PC-3 (cell line): ENCODE data around the gene AGGF1. TPM values are rescaled to one million over a fixed set of nuclear protein-coding genes. Genes with fewer than 3 reads are reported as not detected.
A peak's percentile ranks its signal among the peaks of the same experiment; 100 is the strongest.

Experiments
- ATAC-seq: fragments of 200-7000 bp; cut with Tn5 transposase; 2 replicates; pipeline ENCODE4 v1.9.1; 2020; ENCODE audit warnings: mild to moderate bottlenecking, moderate library complexity
- Bru-seq: library from RNA; stranded (reverse); fragments of 400-500 nt; gene quantifications from one replicate; lab custom pipeline; 2021; lab: Mats Ljungman, UMichigan
- BruChase-seq, 2 experiments: library from RNA; stranded (reverse); fragments of 400-500 nt; gene quantifications; one replicate each; lab custom pipeline; 2021; lab: Mats Ljungman, UMichigan
- BruUV-seq: library from RNA; stranded (reverse); fragments of 400-500 nt; replicated peaks from 2 replicates; lab custom pipeline; 2021; lab: Mats Ljungman, UMichigan
- CTCF ChIA-PET: fragments of 300-600 bp; sonication (Branson Sonifier 250); formaldehyde crosslinking; loops from one replicate; lab custom pipeline; 2022; ENCODE audit warnings: antibody characterized with exemption; lab: Charles Lee
- POLR2A ChIA-PET: fragments of 300-600 bp; sonication (Branson Sonifier 250); formaldehyde crosslinking; loops from one replicate; lab custom pipeline; 2022; ENCODE audit warnings: antibody characterized with exemption; ENCODE audit not compliant: unreplicated experiment; lab: Charles Lee
- DNase-seq: peaks from one replicate; pipeline ENCODE4 v3.0.0-alpha.2; 2015
- H2AFZ ChIP-seq: fragments of 300-600 bp; sonication (generic); 2 replicates; pipeline ENCODE4 v1.6.0; 2016; ENCODE audit warnings: antibody characterized with exemption, low read length
- H3F3A ChIP-seq: fragments of 300-600 bp; sonication (generic); one replicate; pipeline ENCODE4 v1.6.0; 2017; ENCODE audit warnings: antibody characterized with exemption, low read length, control low read depth, mild to moderate bottlenecking; ENCODE audit not compliant: unreplicated experiment
- H3K27ac ChIP-seq: fragments of 300-600 bp; sonication (generic); 2 replicates; pipeline ENCODE4 v1.5.1; 2016; ENCODE audit warnings: mild to moderate bottlenecking, low read length
- H3K27me3 ChIP-seq: fragments of 300-600 bp; sonication (generic); 2 replicates; pipeline ENCODE4 v1.6.1; 2016; ENCODE audit warnings: low read length, mixed read lengths
- H3K36me3 ChIP-seq: fragments of 300-600 bp; sonication (generic); 2 replicates; pipeline ENCODE4 v1.6.1; 2016; ENCODE audit warnings: low read depth, mixed run types, low read length, mixed read lengths
- H3K4me1 ChIP-seq: fragments of 300-600 bp; sonication (generic); 2 replicates; pipeline ENCODE4 v1.5.1; 2016; ENCODE audit warnings: low read length; ENCODE audit not compliant: insufficient read depth
- H3K4me2 ChIP-seq: fragments of 300-600 bp; sonication (generic); 2 replicates; pipeline ENCODE4 v1.6.0; 2016; ENCODE audit warnings: low read length
- H3K4me3 ChIP-seq: fragments of 300-600 bp; sonication (generic); 2 replicates; pipeline ENCODE4 v1.5.1; 2016; ENCODE audit warnings: mild to moderate bottlenecking, low read length, mixed read lengths
- H3K79me2 ChIP-seq: fragments of 300-600 bp; sonication (generic); 2 replicates; pipeline ENCODE4 v1.6.1; 2017; ENCODE audit warnings: low read length, mixed read lengths
- H3K9ac ChIP-seq: fragments of 300-600 bp; sonication (generic); 2 replicates; pipeline ENCODE4 v1.6.0; 2016; ENCODE audit warnings: mild to moderate bottlenecking, low read length
- H3K9me2 ChIP-seq: fragments of 300-600 bp; sonication (generic); replicated peaks from 2 replicates; pipeline ENCODE4 v1.6.1; 2016; ENCODE audit warnings: mixed run types, low read length, mixed read lengths
- H3K9me3 ChIP-seq: fragments of 300-600 bp; sonication (generic); 2 replicates; pipeline ENCODE4 v1.6.1; 2016; ENCODE audit warnings: low read length, mixed read lengths
- H4K20me1 ChIP-seq: fragments of 300-600 bp; sonication (generic); 2 replicates; pipeline ENCODE4 v1.6.1; 2016; ENCODE audit warnings: low read length, mixed read lengths
- EZH2 ChIP-seq: fragments of 300-600 bp; sonication (generic); IDR thresholded peaks from one replicate; pipeline ENCODE4 v1.6.1; 2017; ENCODE audit warnings: antibody characterized with exemption, mild to moderate bottlenecking, low read length; ENCODE audit not compliant: unreplicated experiment
- EZH2phosphoT487 ChIP-seq: fragments of 300-600 bp; sonication (generic); IDR thresholded peaks from 2 replicates; pipeline ENCODE4 v1.6.1; 2018; ENCODE audit warnings: mild to moderate bottlenecking, antibody characterized with exemption, low read length, borderline replicate concordance
- intact Hi-C: fragments of 100-400 bp; cut with micrococcal nuclease; formaldehyde crosslinking; loops from 2 replicates; pipeline ENCODE4 v1.9.0; 2023
- long read RNA-seq: library from polyadenylated mRNA; unstranded; transcript quantifications from one replicate; pipeline ENCODE4 v2.0.0, GENCODE V29; 2021; ENCODE audit not compliant: unreplicated experiment
- total RNA-seq: library from RNA; depleted of rRNA; stranded (reverse); fragments of >200 nt; gene quantifications from 2 replicates; pipeline ENCODE4 v1.2.3, GENCODE V29; 2014; rRNA removed
- TF ChIP-seq, protein P1 (sequence below): fragments of 300-600 bp; sonication (generic); conservative IDR thresholded peaks from 2 replicates; pipeline ENCODE4 v1.5.1; 2017; ENCODE audit warnings: antibody characterized with exemption, low read depth, mild to moderate bottlenecking, low read length

The AGGF1 gene, protein sequence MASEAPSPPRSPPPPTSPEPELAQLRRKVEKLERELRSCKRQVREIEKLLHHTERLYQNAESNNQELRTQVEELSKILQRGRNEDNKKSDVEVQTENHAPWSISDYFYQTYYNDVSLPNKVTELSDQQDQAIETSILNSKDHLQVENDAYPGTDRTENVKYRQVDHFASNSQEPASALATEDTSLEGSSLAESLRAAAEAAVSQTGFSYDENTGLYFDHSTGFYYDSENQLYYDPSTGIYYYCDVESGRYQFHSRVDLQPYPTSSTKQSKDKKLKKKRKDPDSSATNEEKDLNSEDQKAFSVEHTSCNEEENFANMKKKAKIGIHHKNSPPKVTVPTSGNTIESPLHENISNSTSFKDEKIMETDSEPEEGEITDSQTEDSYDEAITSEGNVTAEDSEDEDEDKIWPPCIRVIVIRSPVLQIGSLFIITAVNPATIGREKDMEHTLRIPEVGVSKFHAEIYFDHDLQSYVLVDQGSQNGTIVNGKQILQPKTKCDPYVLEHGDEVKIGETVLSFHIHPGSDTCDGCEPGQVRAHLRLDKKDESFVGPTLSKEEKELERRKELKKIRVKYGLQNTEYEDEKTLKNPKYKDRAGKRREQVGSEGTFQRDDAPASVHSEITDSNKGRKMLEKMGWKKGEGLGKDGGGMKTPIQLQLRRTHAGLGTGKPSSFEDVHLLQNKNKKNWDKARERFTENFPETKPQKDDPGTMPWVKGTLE
- 14.4 and 21.0 TPM in 2 replicates for total RNA-seq
- percentile 75 among the genes with signal in this experiment for Bru-seq, nascent RNA
- BruChase-seq, experiment 1, labeled RNA remaining after a 6-hour chase, result percentile 86 among the genes with signal in this experiment
- BruChase-seq, experiment 2, labeled RNA remaining after a 2-hour chase, result percentile 90 among the genes with signal in this experiment
- long read RNA-seq, full-length matches to known transcripts, result 16 of 35 reads
- long read RNA-seq, partial matches to known transcripts, result 18 of 35 reads
- long read RNA-seq, other reads (novel, unspliced or antisense), result 1 of 35 reads

DNA sequence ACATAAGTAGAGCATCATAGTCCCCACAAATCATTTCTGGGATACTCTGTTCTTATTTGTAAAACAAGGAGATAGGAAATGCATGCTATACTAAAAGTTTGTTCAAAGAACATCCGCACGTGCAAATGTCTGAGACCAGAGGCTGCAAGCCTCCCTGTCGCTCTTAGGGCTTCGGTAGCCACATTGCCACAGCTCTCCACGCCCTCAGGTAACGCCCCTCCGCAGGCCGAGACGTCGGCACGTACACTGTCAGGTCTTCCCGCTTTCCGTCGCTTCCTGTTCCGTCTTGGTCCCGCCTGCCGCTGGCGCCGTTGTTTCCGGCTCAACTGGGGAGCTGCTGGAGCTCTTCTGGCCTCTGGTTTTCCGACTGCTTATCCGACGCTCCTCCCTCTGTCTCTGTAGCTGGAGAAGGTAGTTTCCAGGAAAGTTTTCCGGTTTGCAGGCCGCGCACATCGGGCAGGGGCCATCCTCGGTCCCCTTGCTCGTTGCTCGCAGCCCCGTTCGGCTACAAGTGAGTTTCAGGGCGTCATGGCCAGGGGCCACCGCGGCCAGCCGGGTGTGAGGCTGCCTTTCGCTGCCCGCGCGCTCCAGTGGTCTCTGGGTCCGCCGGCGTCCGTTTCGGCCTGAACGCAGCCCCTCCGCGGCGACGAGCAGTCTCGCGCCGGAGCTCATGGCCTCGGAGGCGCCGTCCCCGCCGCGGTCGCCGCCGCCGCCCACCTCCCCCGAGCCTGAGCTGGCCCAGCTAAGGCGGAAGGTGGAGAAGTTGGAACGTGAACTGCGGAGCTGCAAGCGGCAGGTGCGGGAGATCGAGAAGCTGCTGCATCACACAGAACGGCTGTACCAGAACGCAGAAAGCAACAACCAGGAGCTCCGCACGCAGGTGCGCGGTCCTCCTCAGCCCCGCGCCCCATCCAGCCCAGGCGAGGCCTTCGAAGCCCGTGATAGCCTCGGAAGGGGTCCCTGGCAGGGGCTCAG is at the start of gene AGGF1:
AGGF1 (plus strand) TSS at position 308 of the 975 bp plus-strand sequence; CDS start at position 671, 363 bp downstream.
- H3K27me3 ChIP-seq, result no peaks in the 10 kb centered on the region
- DNase-seq, result peak; percentile 90
- H3K79me2 ChIP-seq, result peaks cover 36% of the 10 kb centered on the region
- no peaks in the 10 kb centered on the region for H3F3A ChIP-seq
- intact Hi-C loops, result loop anchor here (5.0 kb wide), 1 partner anchor 57 kb away; the partner anchor contains the start of gene ZBED3
- no peaks in the 10 kb centered on the region for H3K9me2 ChIP-seq
- H3K4me2 ChIP-seq, result peak within 1 kb of the TSS; percentile 89
- ChIA-PET CTCF (no interaction called here), POLR2A (interaction anchor here (0.6 kb wide), 2 partner anchors 67 to 212 kb away, joined by 3 to 4 read pairs; partner anchors contain the start of gene F2RL1)
- ATAC-seq, result peak; percentile 96
- no peaks in the 10 kb centered on the region for H4K20me1 ChIP-seq
- peaks cover 8% of the 10 kb centered on the region; the same call in 1 of the 2 replicates for H3K36me3 ChIP-seq
- H3K4me3 ChIP-seq, result peak within 1 kb of the TSS; percentile 92
- TSS peak; percentile 40 for BruUV-seq
- H3K9ac ChIP-seq, result peak within 1 kb of the TSS; percentile 96
- peaks cover 12% of the 10 kb centered on the region; the same call in 1 of the 2 replicates for H3K9me3 ChIP-seq
- H3K27ac ChIP-seq, result peak within 1 kb of the TSS; percentile 67
- H2AFZ ChIP-seq, result peak within 1 kb of the TSS; percentile 93
- TF ChIP-seq EZH2phosphoT487, result no peak
- TF ChIP-seq EZH2, result no peak
- TF ChIP-seq, protein P1, sequence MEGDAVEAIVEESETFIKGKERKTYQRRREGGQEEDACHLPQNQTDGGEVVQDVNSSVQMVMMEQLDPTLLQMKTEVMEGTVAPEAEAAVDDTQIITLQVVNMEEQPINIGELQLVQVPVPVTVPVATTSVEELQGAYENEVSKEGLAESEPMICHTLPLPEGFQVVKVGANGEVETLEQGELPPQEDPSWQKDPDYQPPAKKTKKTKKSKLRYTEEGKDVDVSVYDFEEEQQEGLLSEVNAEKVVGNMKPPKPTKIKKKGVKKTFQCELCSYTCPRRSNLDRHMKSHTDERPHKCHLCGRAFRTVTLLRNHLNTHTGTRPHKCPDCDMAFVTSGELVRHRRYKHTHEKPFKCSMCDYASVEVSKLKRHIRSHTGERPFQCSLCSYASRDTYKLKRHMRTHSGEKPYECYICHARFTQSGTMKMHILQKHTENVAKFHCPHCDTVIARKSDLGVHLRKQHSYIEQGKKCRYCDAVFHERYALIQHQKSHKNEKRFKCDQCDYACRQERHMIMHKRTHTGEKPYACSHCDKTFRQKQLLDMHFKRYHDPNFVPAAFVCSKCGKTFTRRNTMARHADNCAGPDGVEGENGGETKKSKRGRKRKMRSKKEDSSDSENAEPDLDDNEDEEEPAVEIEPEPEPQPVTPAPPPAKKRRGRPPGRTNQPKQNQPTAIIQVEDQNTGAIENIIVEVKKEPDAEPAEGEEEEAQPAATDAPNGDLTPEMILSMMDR, result no peak
- no peaks in the 10 kb centered on the region for H3K4me1 ChIP-seq

DNA sequence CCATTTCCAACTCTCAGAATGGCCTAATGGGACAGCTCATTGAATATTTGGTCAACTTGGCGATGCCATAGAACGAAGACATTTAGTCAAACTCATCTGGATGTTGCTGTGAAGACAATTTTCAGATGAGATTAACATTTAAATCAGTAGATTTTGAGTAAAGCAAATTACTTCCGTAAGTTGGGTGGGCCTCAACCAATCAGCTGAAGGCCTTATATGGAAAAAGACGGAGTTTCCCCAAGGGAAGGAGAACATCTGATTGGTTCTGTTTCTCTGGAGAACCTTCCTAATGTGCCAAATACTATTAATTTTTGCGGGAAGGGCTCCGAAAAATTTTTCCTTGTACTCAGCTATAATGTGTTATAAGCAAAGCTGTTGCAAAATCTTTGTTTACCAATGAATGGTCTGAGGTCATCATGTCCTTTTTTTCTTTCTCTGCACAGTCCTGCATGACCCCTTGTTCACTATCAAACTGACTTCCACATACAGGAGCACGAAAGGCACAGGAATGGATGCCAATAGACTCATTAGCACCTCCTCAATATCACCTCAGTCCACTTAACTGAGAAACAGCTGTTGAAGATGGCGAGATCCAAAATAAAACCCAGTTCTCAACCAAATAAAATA is 49.6 kb upstream of the AGGF1 start:
- Histone ChIP-seq H3K4me2 (no peak overlapping the region), H3K36me3 (no peaks in the 10 kb centered on the region), H2AFZ (no peak overlapping the region), H3K9ac (no peak overlapping the region), H3K79me2 (no peaks in the 10 kb centered on the region), H4K20me1 (no peaks in the 10 kb centered on the region), H3F3A (no peaks in the 10 kb centered on the region), H3K9me2 (no peaks in the 10 kb centered on the region), H3K9me3 (no peaks in the 10 kb centered on the region), H3K4me3 (no peak overlapping the region), H3K27ac (no peak overlapping the region), H3K4me1 (no peaks in the 10 kb centered on the region), H3K27me3 (no peaks in the 10 kb centered on the region)
- ChIA-PET CTCF (no interaction called here), POLR2A (no interaction called here)
- no TSS peak for BruUV-seq
- intact Hi-C loops, result no loop called here
- DNase-seq (no peak), ATAC-seq (no peak)
- TF ChIP-seq, protein P1, result no peak
- TF ChIP-seq EZH2phosphoT487, result no peak
- no peak for TF ChIP-seq EZH2
